HEK293 (cell line): ENCODE measurements around the gene RNU1-4.

Experiments used
- CTCF ChIA-PET: fragments of 350-600 bp; formaldehyde crosslinking; extraction: SDS; loops from one replicate; lab custom pipeline; 2021; ENCODE audit warnings: antibody characterized with exemption; lab: Yijun Ruan, JAX
- POLR2A ChIA-PET: fragments of 300-600 bp; formaldehyde crosslinking; extraction: SDS; loops from one replicate; lab custom pipeline; 2020; ENCODE audit warnings: antibody characterized with exemption, inconsistent platforms; lab: Yijun Ruan, JAX
- H3K27ac ChIP-seq: fragments of 200-500 bp; sonication (Bioruptor generic); 2 replicates; pipeline ENCODE4 v1.5.1; 2014; ENCODE audit warnings: low read depth, low read length, control low read depth, inconsistent platforms; ENCODE audit errors: extremely low read depth
- H3K36me3 ChIP-seq, 2 experiments: fragments of 200-500 bp in 1 of 2; sonication (Bioruptor generic) in 1 of 2; 1 replicate in 1 of 2; 2 replicates in 1 of 2; pipeline ENCODE4 v1.5.1; 2014 to 2017; ENCODE audit warnings: inconsistent platforms in 2 of 2, low read length in 2 of 2; ENCODE audit not compliant: control insufficient read depth in 2 of 2, insufficient read depth in 1 of 2
- H3K4me1 ChIP-seq: fragments of 200-500 bp; sonication (Bioruptor generic); 2 replicates; pipeline ENCODE4 v1.5.1; 2014; ENCODE audit warnings: mild to moderate bottlenecking, low read length, inconsistent platforms; ENCODE audit not compliant: control insufficient read depth, insufficient read depth
- H3K4me3 ChIP-seq: 2 replicates; pipeline ENCODE4 v1.5.1; 2011; ENCODE audit warnings: low read depth, mild to moderate bottlenecking, control low read depth, low read length, moderate library complexity
- H3K9me3 ChIP-seq: fragments of 200-500 bp; sonication (Bioruptor generic); 2 replicates; pipeline ENCODE4 v1.5.1; 2014; ENCODE audit warnings: low read depth, low read length, inconsistent platforms; ENCODE audit not compliant: control insufficient read depth, insufficient read depth
- GLI4 ChIP-seq: fragments of 450-650 bp; formaldehyde crosslinking; IDR thresholded peaks from 2 replicates; pipeline ENCODE4 v1.5.1; 2016; ENCODE audit warnings: missing biosample characterization, missing genetic modification characterization
- KLF1 ChIP-seq: fragments of 450-650 bp; formaldehyde crosslinking; IDR thresholded peaks from 2 replicates; pipeline ENCODE4 v1.5.1; 2016; ENCODE audit warnings: missing biosample characterization, missing genetic modification characterization
- TSHZ1 ChIP-seq: fragments of 450-650 bp; formaldehyde crosslinking; IDR thresholded peaks from 2 replicates; pipeline ENCODE4 v1.5.1; 2016; ENCODE audit warnings: missing biosample characterization, missing genetic modification characterization, borderline replicate concordance
- ZBTB10 ChIP-seq: fragments of 450-650 bp; formaldehyde crosslinking; IDR thresholded peaks from 2 replicates; pipeline ENCODE4 v1.5.1; 2016; ENCODE audit warnings: missing biosample characterization, missing genetic modification characterization
- ZBTB21 ChIP-seq: fragments of 450-650 bp; formaldehyde crosslinking; IDR thresholded peaks from 2 replicates; pipeline ENCODE4 v1.5.1; 2017; ENCODE audit warnings: missing biosample characterization, missing genetic modification characterization
- ZNF146 ChIP-seq: fragments of 450-650 bp; formaldehyde crosslinking; IDR thresholded peaks from 2 replicates; pipeline ENCODE4 v1.5.1; 2016; ENCODE audit warnings: missing biosample characterization, missing genetic modification characterization
- ZNF221 ChIP-seq: fragments of 450-650 bp; formaldehyde crosslinking; IDR thresholded peaks from 2 replicates; pipeline ENCODE4 v1.5.1; 2017; ENCODE audit warnings: missing biosample characterization, missing genetic modification characterization, borderline replicate concordance
- ZNF292 ChIP-seq: fragments of 450-650 bp; formaldehyde crosslinking; IDR thresholded peaks from 2 replicates; pipeline ENCODE4 v1.5.1; 2016; ENCODE audit warnings: low read depth, missing biosample characterization, missing genetic modification characterization, borderline replicate concordance
- ZNF335 ChIP-seq: fragments of 450-650 bp; formaldehyde crosslinking; conservative IDR thresholded peaks from 2 replicates; pipeline ENCODE4 v1.5.1; 2016; ENCODE audit warnings: missing biosample characterization, missing genetic modification characterization
- ZNF341 ChIP-seq: fragments of 450-650 bp; formaldehyde crosslinking; IDR thresholded peaks from 2 replicates; pipeline ENCODE4; 2016; ENCODE audit warnings: low read depth, missing biosample characterization, missing genetic modification characterization
- ZNF48 ChIP-seq: fragments of 450-650 bp; formaldehyde crosslinking; IDR thresholded peaks from 2 replicates; pipeline ENCODE4 v1.5.1; 2016; ENCODE audit warnings: missing biosample characterization, missing genetic modification characterization
- ZNF488 ChIP-seq: fragments of 450-650 bp; formaldehyde crosslinking; IDR thresholded peaks from 2 replicates; pipeline ENCODE4 v1.5.1; 2016; ENCODE audit warnings: missing biosample characterization, missing genetic modification characterization
- ZNF654 ChIP-seq: fragments of 450-650 bp; formaldehyde crosslinking; IDR thresholded peaks from 2 replicates; pipeline ENCODE4 v1.5.1; 2016; ENCODE audit warnings: low read depth, missing biosample characterization, missing genetic modification characterization
- ZNF692 ChIP-seq: fragments of 450-650 bp; formaldehyde crosslinking; IDR thresholded peaks from 2 replicates; pipeline ENCODE4 v1.5.1; 2016; ENCODE audit warnings: missing biosample characterization, missing genetic modification characterization

RNU1-4 gene

GRCh38 chr1:16721871-16722641 lies 18.3 kb upstream of the RNU1-4 start (continued):
- TF ChIP-seq ZBTB10 (tag by site-specific recombination) (no peak), TSHZ1 (tag by site-specific recombination) (no peak)

- Histone ChIP-seq H3K4me3 (no peak overlapping the region), H3K36me3 (no peaks in the 10 kb centered on the region), H3K4me1 (no peaks in the 10 kb centered on the region), H3K9me3 (no peaks in the 10 kb centered on the region), H3K27ac (no peak overlapping the region)
- POLR2A ChIA-PET = no interaction called here
- TF ChIP-seq ZNF341 (tag by site-specific recombination) (no peak), ZNF146 (tag by site-specific recombination) (no peak), ZNF48 (tag by site-specific recombination) (no peak), ZBTB21 (no peak), ZNF335 (tag by site-specific recombination) (no peak), ZNF654 (tag by site-specific recombination) (no peak), ZNF292 (no peak), ZNF221 (tag by site-specific recombination) (no peak), GLI4 (tag by site-specific recombination) (no peak), ZNF692 (tag by site-specific recombination) (no peak), KLF1 (tag by site-specific recombination) (no peak), ZNF488 (no peak)
- CTCF ChIA-PET = no interaction called here
Observed at GRCh38 chr1:16724718-16725438, 15.4 kb upstream of the RNU1-4 start.
